Frontal cortex (tissue), 4 donors: Measurements from ENCODE around the gene NBAS. TPM values are rescaled to one million over a fixed set of nuclear protein-coding genes. Genes with fewer than 3 reads are reported as not detected.
"Not testable (repeated sequence)": the region's sequence is repeated elsewhere in the genome, so short reads cannot be mapped to it uniquely, and the experiment has no call there.

ENCODE experiments used
- DNase-seq, 2 donors: peaks; one replicate each; pipeline ENCODE4 v3.0.0; 2012; ENCODE audit warnings: low spot score in 2 of 2
- FAIRE-seq: peaks from 2 replicates; lab custom pipeline; 2012; peaks lifted over from hg19 to GRCh38; lab: Jason Lieb, UNC
- total RNA-seq: library from RNA; depleted of rRNA; stranded (reverse); fragments of >200 nt; gene quantifications from one replicate; pipeline ENCODE4 v1.2.3, GENCODE V29; 2014
- donor health status: control.
- donor health status: control.
- donor health status: control.

NBAS gene
- total RNA-seq, 1 donor from 2014 or later = 173 TPM

DNA sequence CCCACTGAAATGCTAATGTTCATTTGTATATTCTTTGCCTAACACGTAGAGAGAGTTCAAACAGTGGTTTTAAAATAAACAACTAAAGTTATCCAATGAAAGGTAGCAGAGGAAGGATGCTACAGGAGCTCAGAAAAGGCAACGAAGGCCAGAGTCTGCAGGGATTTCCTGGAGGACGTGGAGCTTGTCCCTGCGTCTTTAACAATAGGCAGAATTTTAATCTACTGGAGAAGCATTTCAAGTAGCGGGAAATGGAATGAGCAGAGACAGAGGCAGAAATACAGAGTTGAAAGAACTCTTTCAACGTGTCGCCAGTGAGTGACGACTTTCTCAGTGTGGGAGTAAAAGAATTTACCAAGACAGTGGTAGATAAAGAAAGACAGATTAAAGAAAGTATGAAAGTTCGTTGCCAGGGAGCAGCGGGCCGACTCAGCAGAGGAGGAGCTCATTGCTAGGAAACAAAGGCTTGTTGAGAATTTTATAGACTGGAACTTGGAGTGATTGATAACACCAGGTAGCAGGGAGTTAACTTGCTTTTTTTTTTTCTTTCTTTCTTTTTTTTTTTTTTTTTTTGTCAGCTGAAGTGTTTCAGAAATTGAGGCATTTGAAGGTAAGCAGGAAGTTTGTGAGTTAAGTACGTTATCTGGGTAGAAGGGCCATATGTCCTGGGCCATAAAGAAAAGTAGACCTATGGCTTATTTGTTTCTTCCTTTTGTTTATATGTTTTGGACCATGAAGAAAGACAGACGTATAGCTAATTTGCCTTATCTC lies 625 bp upstream of the NBAS start:
- no peak for FAIRE-seq

DNA sequence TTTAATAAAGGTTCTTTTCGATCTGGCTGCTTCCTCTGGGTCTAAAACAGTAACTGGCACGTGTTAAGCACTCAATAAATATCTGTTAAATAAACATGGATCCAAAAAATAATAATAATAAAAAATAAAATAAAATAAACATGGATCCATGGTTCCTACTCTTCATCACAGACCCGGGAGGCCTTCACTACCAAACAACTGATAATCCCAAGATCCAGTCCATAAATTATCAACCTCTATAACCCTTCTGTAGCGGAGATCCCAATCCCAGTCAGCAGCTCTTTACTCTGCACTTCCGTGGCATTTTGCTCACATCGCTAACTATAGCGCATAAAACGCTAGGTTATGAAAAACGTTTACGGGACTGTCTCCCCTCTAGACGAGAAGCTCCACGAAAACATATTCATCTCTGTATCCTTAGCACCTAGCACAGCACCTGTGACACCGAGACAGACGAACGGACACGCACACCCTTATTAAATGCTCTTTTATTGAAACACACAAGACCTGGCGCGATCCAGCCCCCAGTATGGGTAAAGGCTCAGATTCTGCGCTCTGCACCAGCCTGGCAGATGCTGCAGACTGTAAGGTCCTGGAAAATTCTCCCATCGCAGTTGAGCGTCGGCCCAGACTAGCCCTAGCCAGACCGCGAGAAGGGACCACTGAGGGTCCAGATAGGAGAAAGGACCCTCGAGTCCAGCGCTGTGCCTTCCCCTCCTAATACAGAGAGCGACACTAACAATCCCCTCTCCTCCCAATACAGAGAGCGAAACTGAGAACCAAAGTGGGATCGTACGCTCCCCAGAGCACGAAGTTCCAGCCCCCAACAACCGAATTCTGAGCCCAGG lies 770 bp downstream of the NBAS start:
- DNase-seq = peak in 1 of 2 donors; percentile 15
- no peak for FAIRE-seq

More for the DNA sequence above, 625 bp upstream of the NBAS start:
- peak; percentile 32 for DNase-seq

DNA sequence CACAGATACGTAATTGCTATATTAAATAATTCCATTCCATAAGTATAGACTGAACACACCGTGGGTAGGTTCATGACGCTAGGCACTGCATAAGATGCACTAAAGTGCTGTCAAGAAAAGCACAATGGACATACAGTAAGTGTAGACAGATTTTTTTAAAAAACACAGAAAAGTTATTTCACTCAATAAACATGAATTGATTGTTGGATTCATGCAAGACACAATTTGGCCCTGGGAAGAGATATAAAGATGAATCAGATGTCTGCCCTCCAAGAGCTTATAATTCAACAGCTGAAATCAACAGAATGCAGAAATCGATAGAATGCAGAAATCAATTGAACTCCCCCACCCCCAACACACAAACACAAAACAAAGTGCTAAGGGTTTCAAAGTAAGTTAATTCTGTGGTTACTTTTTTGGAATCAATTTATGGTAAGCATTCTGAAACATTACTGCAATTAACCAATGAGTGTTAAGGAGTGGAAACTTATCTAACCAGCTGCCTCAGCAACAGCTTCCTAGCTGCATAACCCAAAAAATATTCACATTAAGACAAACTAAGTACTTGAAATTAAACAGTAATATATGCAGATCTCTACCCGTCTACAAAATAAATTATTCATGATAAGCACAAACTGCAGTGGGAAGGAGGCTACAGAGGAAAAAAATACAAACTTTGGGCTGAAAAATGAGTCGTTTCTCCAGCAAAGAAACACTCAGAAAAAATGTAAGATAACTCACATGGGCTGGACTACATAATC lies 1.6 kb downstream of the NBAS start:
- FAIRE-seq (no peak), DNase-seq (no peak)

DNA sequence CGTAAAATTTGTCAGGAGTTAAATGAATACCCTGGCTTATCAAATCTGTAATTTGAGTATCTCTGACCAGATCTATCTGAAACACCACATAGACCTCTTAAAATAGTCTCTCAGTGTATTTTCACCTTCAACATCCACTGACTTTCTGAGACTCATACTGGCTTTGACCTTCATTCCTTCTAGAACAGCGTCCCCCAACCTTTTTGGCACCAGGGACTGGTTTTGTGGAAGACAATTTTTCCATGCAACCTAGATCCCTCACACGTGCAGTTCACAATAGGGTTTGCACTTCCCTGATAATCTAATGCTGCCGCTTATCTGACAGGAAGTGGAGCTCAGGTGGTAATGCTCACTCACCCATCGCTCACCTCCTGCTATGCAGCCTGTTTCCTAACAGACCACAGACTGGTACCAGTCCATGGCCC lies 3.2 kb downstream of the NBAS start:
- FAIRE-seq (no peak), DNase-seq (no peak)

DNA sequence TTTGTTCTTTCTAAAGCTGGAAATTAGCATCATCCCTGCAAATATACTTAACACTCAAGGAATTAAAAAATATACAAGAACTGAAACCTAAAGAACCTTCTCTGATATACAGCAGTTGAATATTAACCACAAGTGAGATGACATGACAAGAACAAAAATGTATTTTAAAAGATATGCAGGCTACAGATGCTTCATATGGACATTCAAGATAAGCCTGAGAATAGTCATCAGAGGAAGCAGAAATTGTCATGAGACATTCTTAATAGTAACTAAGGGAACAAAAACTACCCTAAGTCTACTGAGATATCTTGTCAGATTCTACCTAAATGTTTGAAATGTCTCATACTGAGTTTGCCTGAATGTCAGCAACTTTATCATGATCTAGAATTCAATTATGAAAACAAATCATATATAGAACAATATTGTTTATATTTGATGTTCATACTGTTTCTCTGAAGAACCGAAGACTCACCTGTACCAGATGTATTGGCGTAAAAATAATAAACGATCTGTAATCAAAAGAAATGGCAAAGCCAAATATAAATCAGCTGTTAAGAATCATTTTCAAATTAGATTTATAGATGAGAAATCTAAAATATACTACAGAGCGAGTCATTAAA lies 4.7 kb downstream of the NBAS start:
- no peak for FAIRE-seq

DNA sequence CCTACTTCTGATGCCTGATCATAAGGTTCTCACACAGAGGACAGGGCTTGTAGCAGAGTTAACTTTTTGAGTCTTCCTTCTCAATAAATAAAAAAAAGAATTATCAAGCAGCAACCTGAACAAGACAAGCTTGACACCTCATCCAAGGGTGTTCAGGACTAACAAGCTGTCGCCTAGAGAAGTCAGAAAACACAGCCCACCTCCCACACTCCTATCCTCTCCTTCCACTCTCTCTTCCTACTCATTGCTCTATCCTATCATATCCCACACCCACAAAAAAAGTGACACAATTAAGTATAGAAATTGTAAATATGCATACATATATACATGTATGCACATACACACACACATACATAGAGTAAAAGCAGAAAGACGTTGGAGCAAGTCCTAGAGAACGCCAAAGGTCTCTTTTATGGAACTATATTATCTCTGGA lies 5.4 kb downstream of the NBAS start:
- no peak for FAIRE-seq
- no peak for DNase-seq

More for the DNA sequence above, 4.7 kb downstream of the NBAS start:
- no peak for DNase-seq

DNA sequence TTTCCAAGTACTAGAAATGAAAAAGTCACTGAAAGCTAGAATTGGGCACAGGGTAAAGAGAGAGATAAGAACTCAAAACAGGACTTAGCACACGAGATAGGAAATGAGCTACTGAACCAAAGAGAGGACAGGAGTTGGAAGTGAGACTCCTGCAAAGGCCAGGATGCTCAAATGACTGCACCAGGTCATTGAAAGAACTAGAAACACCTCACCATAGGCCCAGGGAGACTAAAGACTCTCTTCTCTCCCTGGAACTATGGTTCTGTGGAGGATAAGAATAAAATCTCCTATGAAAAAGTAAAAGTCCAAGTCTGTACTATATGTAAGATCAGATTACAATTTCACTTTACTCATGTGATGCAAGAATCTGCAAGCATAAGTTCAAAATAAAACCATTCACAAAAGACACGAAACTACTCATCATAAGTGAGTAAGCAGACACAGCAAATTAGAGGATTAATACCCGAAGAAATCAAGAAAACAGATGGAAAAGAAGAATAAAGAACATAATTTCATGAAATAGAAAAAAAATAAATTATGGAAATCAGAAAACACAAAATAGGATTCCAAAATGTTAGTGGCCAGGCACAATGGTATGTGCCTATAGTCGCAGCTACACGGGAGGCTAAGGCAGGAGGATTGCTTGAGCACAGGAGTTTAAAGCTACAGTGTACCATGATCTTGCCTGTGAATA lies 6.5 kb downstream of the NBAS start:
- FAIRE-seq = no peak

DNA sequence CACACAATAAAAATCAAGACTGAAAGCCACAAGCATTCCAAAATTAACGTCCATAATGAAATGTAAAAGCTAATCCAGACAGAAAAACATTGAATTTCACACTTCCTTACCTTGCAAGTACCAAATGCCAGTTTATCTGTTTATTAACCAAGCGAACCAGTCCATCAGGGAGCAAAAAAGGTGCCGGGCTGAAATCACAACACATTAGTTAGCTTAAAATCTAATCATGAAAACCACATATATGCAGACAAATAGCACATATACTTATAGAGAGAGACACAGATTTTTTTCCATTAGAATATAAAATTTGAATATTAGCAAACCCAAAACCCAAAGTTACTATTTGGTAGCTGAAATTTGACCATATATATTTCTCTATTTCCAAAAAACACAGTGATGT lies 7.2 kb downstream of the NBAS start:
- FAIRE-seq (no peak), DNase-seq (no peak)

More for the DNA sequence above, 6.5 kb downstream of the NBAS start:
- no peak for DNase-seq

DNA sequence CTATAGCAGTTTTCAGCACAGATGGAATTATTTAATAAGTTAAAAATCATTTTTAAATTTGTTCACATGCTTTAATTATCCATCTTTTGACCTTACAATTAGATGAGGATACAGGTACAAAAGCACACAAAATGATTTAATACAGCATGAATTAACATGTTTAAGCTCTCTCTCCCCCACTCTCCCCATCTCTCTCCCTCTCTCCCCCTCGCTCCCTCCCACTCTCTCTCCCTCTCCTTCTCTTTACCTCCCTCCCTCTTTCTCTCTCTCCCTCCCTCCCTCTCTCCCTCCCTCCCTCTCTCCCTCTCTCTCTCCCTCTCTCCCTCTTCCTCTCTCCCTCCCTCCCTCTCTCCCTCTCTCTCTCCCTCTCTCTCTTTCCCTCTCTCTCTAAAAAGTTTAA lies 7.6 kb downstream of the NBAS start:
- DNase-seq = no peak
- no peak for FAIRE-seq

DNA sequence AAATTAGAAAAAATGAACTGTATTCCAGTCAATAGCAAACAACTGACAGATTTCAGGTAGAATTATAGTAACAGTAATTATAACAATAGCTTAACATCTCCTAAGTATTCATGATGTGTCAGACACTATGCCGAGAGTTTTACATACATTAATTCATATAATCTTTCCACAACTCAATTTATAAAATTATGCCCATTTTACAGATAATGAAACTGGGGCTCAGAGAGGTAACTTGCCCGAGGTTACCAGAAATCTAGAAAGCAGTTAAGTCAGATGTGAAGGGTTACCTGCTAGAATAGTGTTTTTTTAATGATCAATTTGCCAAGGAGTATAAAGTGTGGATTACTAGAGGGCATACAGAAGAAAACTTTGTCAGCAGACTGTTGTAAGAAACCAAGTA lies 12.2 kb downstream of the NBAS start:
- FAIRE-seq (no peak), DNase-seq (no peak)

DNA sequence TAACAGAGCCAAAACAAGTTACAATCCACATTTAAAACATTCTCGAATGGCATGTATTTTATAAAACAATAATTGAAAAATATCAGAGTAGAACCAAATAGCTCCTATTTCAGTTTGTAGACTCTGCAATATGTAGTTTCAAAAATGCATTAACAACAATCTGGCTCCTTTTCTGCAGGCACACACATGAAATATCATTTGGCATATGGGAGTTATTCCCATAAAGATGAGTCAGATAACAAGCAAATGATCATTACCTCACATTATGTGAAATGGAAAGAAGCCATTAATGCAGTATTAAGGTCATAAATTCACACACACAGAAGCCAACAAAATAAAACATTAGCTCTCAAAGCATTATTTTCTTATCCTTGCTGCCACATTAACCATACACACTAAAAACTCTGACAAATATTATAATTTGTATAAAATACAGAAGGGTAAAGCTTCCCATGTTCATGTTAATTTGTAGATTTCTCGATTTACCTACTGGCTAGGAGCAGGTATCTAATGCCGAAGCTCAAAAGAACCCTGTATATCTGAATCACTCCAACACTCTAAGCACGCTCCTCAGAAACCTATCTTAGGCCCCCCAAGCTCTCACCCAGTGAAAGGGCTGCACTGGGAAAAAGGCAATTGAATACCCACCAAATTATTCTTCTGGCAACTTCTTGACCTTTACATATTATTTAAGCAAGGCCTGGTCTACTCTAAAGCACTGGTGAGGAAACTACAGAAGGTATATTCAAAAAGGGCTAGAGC lies 13.8 kb downstream of the NBAS start:
- DNase-seq (no peak), FAIRE-seq (no peak)

DNA sequence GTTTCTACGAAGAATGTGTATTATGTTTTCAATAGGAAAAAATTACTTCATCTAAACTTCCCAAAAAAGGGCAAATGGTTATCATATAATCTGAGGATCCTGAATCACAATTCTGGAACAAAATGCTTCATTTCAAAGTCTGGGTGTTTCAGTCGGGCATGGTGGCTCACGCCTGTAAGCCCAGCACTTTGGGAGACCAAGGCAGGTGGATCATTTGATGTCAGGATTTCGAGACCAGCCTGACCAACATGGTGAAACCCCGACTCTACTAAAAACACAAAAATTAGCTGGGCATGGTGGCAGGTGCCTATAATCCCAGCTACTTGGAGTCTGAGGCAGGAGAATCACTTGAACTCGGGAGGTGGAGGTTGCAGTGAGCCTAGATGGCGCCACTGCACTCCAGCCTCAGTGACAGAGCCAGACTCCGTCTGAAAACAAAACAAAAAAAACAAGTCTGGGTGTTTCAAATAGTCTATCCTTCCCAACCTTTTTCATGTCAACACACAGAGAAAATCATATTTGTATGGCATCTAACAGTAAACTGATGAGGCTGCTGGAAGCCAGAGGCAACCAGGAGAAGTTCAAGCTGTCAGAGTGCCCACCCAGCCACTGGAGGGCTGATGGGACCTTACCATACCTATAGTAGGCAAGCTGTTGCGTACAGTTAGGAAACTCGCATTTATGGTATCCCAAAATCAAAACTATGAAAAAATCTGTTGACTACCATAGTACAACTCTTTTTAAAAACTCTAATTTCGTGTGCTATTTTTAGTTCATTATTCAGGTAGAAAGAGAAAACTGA lies 14.6 kb downstream of the NBAS start:
- DNase-seq (no peak), FAIRE-seq (no peak)

DNA sequence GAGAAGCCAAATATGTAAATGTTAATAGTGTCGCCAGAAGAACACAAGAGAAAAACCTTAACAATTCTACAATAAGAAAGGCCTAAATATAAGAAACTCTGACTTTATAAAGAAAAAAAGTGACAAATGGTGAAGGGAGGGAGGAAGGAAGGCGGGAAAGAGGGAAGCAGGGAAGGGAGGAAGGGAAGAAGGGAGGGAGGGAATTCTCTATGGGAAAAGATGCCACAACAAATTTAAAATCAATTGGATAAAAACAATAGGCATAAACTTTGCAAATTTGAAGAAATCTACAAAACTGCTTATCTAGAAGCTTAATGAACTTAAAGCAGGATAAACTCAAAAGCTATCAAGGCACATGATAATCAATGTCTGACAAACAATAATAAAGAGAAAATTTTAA lies 16.9 kb downstream of the NBAS start:
- no peak for DNase-seq
- FAIRE-seq = no peak

DNA sequence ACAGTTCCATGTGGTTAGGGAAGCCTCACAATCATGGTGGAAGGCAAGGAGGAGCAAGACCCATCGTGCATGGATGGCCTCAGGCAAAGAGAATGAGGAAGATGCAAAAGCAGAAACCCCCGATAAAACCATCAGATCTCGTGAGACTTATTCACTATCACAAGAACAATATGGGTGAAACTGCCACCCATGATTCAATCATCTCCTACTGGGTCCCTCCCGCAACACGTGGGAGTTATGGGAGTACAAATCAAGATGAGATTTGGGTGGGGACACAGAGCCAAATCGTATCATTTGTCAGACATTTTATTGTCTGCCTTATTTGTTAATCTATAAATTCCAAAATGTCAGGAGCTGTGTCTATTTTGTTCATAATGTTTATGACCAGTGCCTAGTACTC lies 17.6 kb downstream of the NBAS start:
- FAIRE-seq (no peak), DNase-seq (no peak)

DNA sequence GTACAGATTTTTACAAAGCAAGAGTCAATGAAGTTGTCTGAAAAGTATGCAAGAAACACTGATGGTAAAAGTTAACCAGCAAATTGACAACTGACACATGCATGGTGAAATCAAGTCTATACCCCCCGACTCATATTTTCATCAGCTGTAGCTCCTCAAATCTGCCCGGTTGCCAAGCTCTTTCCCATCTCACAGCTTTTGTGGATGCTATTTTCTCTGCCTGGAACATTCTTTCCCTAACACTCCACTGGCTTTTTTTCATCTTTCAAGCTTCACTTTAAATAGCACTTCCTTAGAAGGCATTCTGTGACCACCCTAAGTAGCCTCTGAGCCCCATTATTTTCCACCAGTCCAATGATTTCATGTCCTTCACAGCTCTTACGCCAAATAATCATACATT lies 18.1 kb downstream of the NBAS start:
- no peak for DNase-seq
- FAIRE-seq = no peak

DNA sequence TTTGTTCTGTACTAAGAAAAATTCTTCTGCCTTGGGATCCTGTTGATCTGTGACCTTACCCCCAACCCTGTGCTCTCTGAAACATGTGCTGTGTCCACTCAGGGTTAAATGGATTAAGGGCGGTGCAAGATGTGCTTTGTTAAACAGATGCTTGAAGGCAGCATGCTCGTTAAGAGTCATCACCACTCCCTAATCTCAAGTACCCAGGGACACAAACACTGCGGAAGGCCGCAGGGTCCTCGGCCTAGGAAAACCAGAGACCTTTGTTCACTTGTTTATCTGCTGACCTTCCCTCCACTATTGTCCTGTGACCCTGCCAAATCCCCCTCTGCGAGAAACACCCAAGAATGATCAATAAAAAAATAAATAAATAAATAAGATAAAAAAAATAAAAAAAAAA lies 18.9 kb downstream of the NBAS start:
- not testable (repeated sequence) for FAIRE-seq, DNase-seq

DNA sequence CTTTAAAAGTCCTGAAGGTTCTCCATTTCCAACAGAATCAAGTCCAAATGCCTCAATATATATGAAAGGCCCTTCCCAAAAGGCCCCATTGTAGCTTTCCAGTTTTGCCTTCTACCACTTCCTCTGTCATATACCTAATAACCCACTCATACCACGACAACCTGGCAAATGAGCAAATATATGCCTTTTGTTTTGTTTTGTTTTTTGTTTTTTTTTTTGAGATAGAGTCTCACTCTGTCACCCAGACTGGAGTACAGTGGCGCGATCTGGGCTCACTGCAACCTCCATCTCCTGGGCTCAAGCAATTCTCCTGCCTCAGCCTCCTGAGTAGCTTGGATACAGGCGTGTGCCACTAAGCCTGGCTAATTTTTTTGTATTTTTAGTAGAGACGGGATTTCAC lies 20.6 kb downstream of the NBAS start:
- FAIRE-seq = not testable (repeated sequence)

DNA sequence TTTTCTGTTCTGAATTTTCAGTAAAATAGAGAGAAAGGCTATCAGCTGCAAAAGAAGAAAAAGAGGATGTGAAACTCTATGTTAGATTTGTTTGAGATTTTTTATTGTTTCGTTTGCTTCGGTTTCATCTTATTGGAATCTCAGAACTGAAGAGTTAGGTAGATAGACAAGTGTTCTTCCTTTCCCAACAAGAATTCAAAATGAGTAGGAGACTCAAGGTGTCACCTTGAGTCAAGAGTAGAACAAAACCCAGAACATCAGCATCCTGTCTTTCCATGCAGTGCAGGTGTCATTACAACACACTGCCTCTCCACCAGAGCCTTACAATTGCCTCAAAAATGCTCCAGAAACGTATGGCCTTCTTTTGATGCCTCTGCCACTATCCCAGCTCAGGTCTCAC lies 21.1 kb downstream of the NBAS start:
- no peak for FAIRE-seq
- DNase-seq = no peak

More for the DNA sequence above, 20.6 kb downstream of the NBAS start:
- DNase-seq = not testable (repeated sequence)
